HFFc6 (cell line): ENCODE data around the gene PPIL6. TPM values are rescaled to one million over a fixed set of nuclear protein-coding genes. Genes with fewer than 3 reads are reported as not detected.

ENCODE experiments used
- DNase-seq: peaks from one replicate; pipeline ENCODE4 v3.0.0-alpha.2; 2018
- H3K27ac Mint-ChIP-seq: 2 replicates; pipeline ENCODE4 v1.8.0; 2020; ENCODE audit warnings: mild to moderate bottlenecking, mixed read lengths
- H3K27me3 Mint-ChIP-seq: 2 replicates; pipeline ENCODE4 v1.8.0; 2021; ENCODE audit warnings: mild to moderate bottlenecking, moderate library complexity, mixed read lengths; ENCODE audit not compliant: insufficient read depth
- H3K36me3 Mint-ChIP-seq: 2 replicates; pipeline ENCODE4 v1.8.0; 2021; ENCODE audit warnings: low read depth, mixed read lengths
- H3K4me1 Mint-ChIP-seq: 2 replicates; pipeline ENCODE4 v1.8.0; 2020; ENCODE audit warnings: low read depth, mixed read lengths
- H3K4me3 Mint-ChIP-seq: 2 replicates; pipeline ENCODE4 v1.8.0; 2020; ENCODE audit warnings: mild to moderate bottlenecking, moderate library complexity, mixed read lengths
- H3K9me3 Mint-ChIP-seq: 2 replicates; pipeline ENCODE4 v1.8.0; 2020; ENCODE audit warnings: mild to moderate bottlenecking, mixed read lengths
- CTCF ChIP-seq: fragments of 200-600 bp; sonication (generic); IDR thresholded peaks from 2 replicates; pipeline ENCODE4 v1.5.0; 2021; ENCODE audit warnings: antibody characterized with exemption, mild to moderate bottlenecking
- total RNA-seq, 6 experiments: library from RNA; stranded (reverse); fragmentation: NEBNext Ultra II Directional; extraction: Animal tissue kit (Norgen Biotek cat#: 25700); gene quantifications; 2 replicates in 1 of 6; 3 replicates in 5 of 6; pipeline ENCODE4 v1.2.3, GENCODE V29; 2021

PPIL6 gene
- total RNA-seq, 6 experiments from 2014 or later = 0.21 to 0.53 (median 0.43) TPM; not detected in 1

- peaks cover under 1% of the 10 kb centered on the region for H3K4me1 Mint-ChIP-seq
- no peak for DNase-seq
- no peaks in the 10 kb centered on the region for H3K9me3 Mint-ChIP-seq
- no peak overlapping the region for H3K27ac Mint-ChIP-seq
- no peak for TF ChIP-seq CTCF
- H3K27me3 Mint-ChIP-seq = no peaks in the 10 kb centered on the region
- peaks cover 35% of the 10 kb centered on the region for H3K36me3 Mint-ChIP-seq
- H3K4me3 Mint-ChIP-seq = no peak overlapping the region
Measured at GRCh38 chr6:109472132-109472995, 31.9 kb upstream of the PPIL6 start.

- peaks cover 40% of the 10 kb centered on the region for H3K36me3 Mint-ChIP-seq
- H3K4me3 Mint-ChIP-seq = no peak overlapping the region
- H3K27me3 Mint-ChIP-seq = no peaks in the 10 kb centered on the region; the same call in 1 of the 2 replicates
- no peak overlapping the region for H3K27ac Mint-ChIP-seq
- no peaks in the 10 kb centered on the region for H3K4me1 Mint-ChIP-seq
- TF ChIP-seq CTCF = no peak
- DNase-seq = no peak
- no peaks in the 10 kb centered on the region for H3K9me3 Mint-ChIP-seq
Measured at GRCh38 chr6:109471105-109471810, 30.8 kb upstream of the PPIL6 start.

- Mint-ChIP-seq H3K4me3 (no peak overlapping the region), H3K27me3 (no peaks in the 10 kb centered on the region; the same call in 1 of the 2 replicates), H3K36me3 (peaks cover 40% of the 10 kb centered on the region), H3K9me3 (no peaks in the 10 kb centered on the region), H3K4me1 (no peaks in the 10 kb centered on the region), H3K27ac (no peak overlapping the region)
- DNase-seq = no peak
- no peak for TF ChIP-seq CTCF
Measured at GRCh38 chr6:109469591-109470189, 29.3 kb upstream of the PPIL6 start.

- no peak for TF ChIP-seq CTCF
- H3K9me3 Mint-ChIP-seq = no peaks in the 10 kb centered on the region
- no peak overlapping the region for H3K4me3 Mint-ChIP-seq
- no peaks in the 10 kb centered on the region for H3K4me1 Mint-ChIP-seq
- H3K27ac Mint-ChIP-seq = no peak overlapping the region
- DNase-seq = no peak
- peaks cover 34% of the 10 kb centered on the region for H3K36me3 Mint-ChIP-seq
- H3K27me3 Mint-ChIP-seq = no peaks in the 10 kb centered on the region; the same call in 1 of the 2 replicates
Measured at GRCh38 chr6:109467696-109468095, 27.3 kb upstream of the PPIL6 start.

- no peak for DNase-seq
- Mint-ChIP-seq H3K27ac (no peak overlapping the region), H3K4me1 (peaks cover 8% of the 10 kb centered on the region), H3K27me3 (no peaks in the 10 kb centered on the region; the same call in 1 of the 2 replicates), H3K36me3 (peaks cover 34% of the 10 kb centered on the region), H3K4me3 (no peak overlapping the region), H3K9me3 (no peaks in the 10 kb centered on the region)
- no peak for TF ChIP-seq CTCF
Measured at GRCh38 chr6:109466212-109466923, 25.9 kb upstream of the PPIL6 start.
